Brain microvascular endothelial cell (primary cell): ENCODE results near the gene KDELR1.

ENCODE experiments used
- DNase-seq: peaks from one replicate; pipeline ENCODE4 v3.0.0-alpha.2; 2020
- H3K27ac ChIP-seq: fragments of 250-450 bp; sonication (Bioruptor Pico); 2 replicates; pipeline ENCODE4 v1.5.1; 2020; ENCODE audit warnings: mild to moderate bottlenecking, moderate library complexity
- H3K27me3 ChIP-seq: fragments of 250-450 bp; sonication (Bioruptor Pico); replicated peaks from 2 replicates; pipeline ENCODE4 v1.5.1; 2020; ENCODE audit warnings: mild to moderate bottlenecking
- H3K36me3 ChIP-seq: fragments of 250-450 bp; sonication (Bioruptor Pico); replicated peaks from 2 replicates; pipeline ENCODE4 v1.5.1; 2020; ENCODE audit warnings: mild to moderate bottlenecking
- H3K4me3 ChIP-seq: 2 replicates; pipeline ENCODE4 v1.5.1; 2011; ENCODE audit warnings: low read depth, mild to moderate bottlenecking, control low read depth, low read length, moderate library complexity
- in situ Hi-C: cut with HindIII; loops from 2 replicates; pipeline ENCODE4 v1.10.0; 2017; ENCODE audit warnings: low sequenced_read_pairs, low pct_ligation_motif_present
- TF ChIP-seq, protein P1 (sequence below): IDR thresholded peaks from 2 replicates; pipeline ENCODE4 v1.5.1; 2011; ENCODE audit warnings: low read depth, mild to moderate bottlenecking, moderate library complexity, low read length, control low read depth, inconsistent platforms; ENCODE audit errors: missing control alignments

Gene KDELR1

DNA sequence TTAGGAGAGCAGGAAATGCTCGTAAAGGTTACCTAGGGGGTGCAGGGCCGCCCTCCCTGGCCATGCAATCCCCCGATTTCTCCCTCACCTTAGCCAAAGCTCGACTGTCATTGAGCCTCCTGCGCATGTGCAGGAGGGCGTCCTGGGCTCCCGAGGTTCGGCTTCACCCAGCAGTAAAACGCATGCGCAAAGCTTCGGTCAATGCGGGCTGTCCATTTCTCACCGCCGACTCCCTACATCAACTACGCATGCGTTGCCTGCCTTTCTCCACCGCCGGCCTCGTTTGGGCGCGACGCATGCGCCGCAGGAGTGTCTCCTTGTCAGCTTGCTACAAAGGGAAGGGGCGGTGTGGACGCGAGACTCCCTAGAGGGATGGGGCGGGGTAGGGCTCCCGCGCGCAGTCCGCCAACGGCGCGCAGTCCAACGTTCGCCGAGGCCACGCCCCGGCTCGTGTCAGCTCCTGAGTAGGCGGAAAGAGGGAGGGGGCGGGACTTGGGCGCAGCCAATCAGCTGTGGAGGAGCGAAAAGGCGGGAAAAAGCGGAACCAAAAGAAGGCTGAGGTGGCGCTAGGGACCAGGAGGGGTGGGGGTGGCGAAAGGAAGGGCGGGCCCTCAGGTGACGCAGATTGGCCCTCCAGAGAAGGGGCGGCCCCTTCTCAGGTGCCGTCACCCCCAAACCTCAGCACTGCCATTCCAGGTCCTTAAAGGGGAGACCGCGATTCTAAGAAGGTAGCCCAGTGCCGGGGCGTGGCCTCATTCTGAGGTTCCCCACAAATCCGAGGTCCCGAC is 27.3 kb downstream of the KDELR1 start, which contains the start of the genes SYNGR4 and TMEM143:
Gene SYNGR4 (plus strand): TSS at position 558 of the 788 bp plus-strand sequence. CDS start 1,476 bp downstream, outside the sequence.
Gene TMEM143 (minus strand): TSS at position 131 of the 788 bp plus-strand sequence. CDS start 20 bp downstream, at position 111.
- H3K27ac ChIP-seq, result peak within 1 kb of the TSS; percentile 44
- in situ Hi-C loops, result no loop called here
- TF ChIP-seq, protein P1, sequence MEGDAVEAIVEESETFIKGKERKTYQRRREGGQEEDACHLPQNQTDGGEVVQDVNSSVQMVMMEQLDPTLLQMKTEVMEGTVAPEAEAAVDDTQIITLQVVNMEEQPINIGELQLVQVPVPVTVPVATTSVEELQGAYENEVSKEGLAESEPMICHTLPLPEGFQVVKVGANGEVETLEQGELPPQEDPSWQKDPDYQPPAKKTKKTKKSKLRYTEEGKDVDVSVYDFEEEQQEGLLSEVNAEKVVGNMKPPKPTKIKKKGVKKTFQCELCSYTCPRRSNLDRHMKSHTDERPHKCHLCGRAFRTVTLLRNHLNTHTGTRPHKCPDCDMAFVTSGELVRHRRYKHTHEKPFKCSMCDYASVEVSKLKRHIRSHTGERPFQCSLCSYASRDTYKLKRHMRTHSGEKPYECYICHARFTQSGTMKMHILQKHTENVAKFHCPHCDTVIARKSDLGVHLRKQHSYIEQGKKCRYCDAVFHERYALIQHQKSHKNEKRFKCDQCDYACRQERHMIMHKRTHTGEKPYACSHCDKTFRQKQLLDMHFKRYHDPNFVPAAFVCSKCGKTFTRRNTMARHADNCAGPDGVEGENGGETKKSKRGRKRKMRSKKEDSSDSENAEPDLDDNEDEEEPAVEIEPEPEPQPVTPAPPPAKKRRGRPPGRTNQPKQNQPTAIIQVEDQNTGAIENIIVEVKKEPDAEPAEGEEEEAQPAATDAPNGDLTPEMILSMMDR, result no peak
- DNase-seq, result peak; percentile 99
- no peaks in the 10 kb centered on the region for H3K27me3 ChIP-seq
- no peaks in the 10 kb centered on the region for H3K36me3 ChIP-seq
- peak within 1 kb of the TSS; percentile 70 for H3K4me3 ChIP-seq

DNA sequence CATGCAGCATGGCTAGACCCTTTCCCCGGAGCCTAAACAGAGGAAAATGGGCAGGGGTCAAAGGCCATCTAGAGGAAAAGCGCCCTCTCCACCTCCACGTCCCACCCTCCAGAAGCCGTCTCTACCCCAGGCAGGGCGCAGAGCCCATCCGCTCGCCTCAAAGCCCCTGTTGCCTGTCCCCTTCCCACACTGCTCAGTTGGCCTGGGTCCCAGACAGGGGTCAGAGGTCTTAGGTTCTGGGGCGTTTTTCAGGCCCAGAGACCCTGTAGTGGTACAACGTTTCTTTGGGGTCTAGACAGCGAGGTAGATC is 27.9 kb downstream of the KDELR1 start:
- in situ Hi-C loops, result no loop called here
- Histone ChIP-seq H3K27me3 (no peaks in the 10 kb centered on the region), H3K36me3 (no peaks in the 10 kb centered on the region), H3K27ac (peak overlapping the region; percentile 44), H3K4me3 (peak overlapping the region; percentile 70)
- DNase-seq, result no peak
- TF ChIP-seq, protein P1, result no peak

DNA sequence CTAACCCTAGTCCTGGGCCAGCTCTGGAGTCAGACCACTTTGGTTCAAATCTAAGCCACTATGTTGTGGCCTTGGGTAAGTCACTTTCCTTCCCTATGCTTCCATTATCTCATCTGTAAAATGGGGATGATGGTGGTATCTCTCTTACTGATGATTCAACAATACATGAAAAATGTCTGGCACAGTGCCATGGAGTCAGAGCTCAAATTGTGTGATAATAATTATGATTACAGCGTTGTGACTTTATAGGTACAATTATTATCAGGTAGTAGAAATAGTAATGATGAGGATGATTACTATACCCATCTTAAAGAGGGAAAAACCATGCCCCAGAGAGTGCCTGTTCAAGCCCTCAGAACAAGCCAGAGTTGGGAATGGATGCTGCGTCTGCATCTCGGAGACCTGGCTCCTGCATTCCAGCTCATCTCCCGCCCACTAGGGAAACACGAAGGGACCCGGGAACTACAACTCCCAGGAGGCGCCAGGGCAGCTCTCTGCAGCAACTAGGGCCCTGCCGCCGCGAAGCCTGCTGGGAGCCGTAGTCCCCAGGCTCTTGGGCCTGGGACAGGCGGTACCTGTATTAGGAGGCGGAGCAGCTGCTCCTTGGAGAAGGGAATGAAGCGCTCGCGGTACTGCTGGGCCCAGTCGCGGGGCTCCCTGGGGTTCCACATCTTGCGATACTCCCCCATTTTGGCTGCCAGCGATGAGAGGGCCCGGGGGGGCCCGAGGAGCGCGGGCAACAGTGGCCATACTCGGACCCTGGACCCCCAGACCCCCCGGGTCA is 28.4 kb downstream of the KDELR1 start:
- TF ChIP-seq, protein P1, result peak; percentile 22
- Histone ChIP-seq H3K27ac (peak overlapping the region; percentile 44), H3K27me3 (no peaks in the 10 kb centered on the region), H3K4me3 (peak overlapping the region; percentile 70), H3K36me3 (no peaks in the 10 kb centered on the region)
- in situ Hi-C loops, result no loop called here
- peak; percentile 93 for DNase-seq

DNA sequence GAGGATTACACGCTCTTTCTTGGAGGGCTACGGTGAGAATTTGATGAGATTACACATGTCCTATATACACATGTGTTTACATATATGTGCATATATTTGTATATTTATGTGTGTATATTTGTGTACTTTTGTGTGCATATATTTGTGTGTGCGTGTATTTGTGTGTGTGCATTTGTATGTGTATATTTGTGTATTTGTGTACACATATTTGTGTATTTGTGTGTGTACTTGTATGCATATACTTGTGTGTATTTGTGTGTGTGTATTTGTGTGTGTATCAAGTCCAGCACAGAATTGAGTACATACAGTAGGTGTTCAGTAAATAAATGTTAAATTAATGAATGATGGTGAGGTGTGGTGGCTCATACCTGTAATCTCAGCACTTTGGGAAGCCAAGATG is 29.4 kb downstream of the KDELR1 start:
- no peak overlapping the region for H3K4me3 ChIP-seq
- no peak for DNase-seq
- no peak overlapping the region for H3K27ac ChIP-seq
- in situ Hi-C loops, result no loop called here
- H3K36me3 ChIP-seq, result no peaks in the 10 kb centered on the region
- TF ChIP-seq, protein P1, result no peak
- H3K27me3 ChIP-seq, result no peaks in the 10 kb centered on the region

DNA sequence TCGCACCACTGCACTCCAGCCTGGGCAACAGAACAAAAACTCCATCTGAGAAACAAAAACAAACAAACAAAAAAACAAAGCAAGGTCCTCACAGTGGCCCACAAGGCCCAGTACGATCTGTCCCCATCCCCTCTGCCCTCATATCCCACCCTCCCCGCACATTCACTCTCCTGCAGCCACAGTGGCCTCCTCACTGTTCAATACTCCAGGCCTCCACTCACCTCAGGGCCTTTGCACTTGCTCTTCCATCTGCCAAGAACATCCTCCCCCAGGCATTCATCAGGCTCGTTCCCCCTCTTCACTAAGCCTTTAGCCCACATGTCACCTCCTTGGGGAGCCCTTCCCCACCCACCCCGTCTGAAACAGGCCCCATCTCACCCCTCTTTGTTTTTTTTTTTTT is 32.2 kb downstream of the KDELR1 start:
- Histone ChIP-seq H3K36me3 (no peaks in the 10 kb centered on the region), H3K27me3 (no peaks in the 10 kb centered on the region), H3K4me3 (no peak overlapping the region), H3K27ac (no peak overlapping the region)
- TF ChIP-seq, protein P1, result no peak
- no peak for DNase-seq
- in situ Hi-C loops, result no loop called here
